Hepatocyte (in vitro differentiated cells): ENCODE measurements around the gene SKAP1.

Experiments used
- CTCF ChIP-seq: fragments of 200-600 bp; sonication (generic); IDR thresholded peaks from 2 replicates; pipeline ENCODE4 v1.5.1; 2016; ENCODE audit warnings: antibody characterized with exemption, mild to moderate bottlenecking; ENCODE audit not compliant: poor library complexity
- EZH2 ChIP-seq: fragments of 200-600 bp; sonication (generic); IDR thresholded peaks from 2 replicates; pipeline ENCODE4 v1.6.1; 2016; ENCODE audit warnings: antibody characterized with exemption, mild to moderate bottlenecking, borderline replicate concordance

GRCh38 chr17:48429156-48429555 lies 858 bp downstream of the SKAP1 start:
- TF ChIP-seq CTCF = no peak
- no peak for TF ChIP-seq EZH2
